ENCODE results near the gene KAZN. TPM values are rescaled to one million over a fixed set of nuclear protein-coding genes. Genes with fewer than 3 reads are reported as not detected.

The KAZN gene
- total and polyA plus RNA-seq, 2 experiments from 2014 or later, result 7.9 to 15.6 TPM

GRCh38 chr1:14725238-14725637, 126.8 kb downstream of the KAZN start:
- no peaks in the 10 kb centered on the region for H3K27me3 ChIP-seq
- H2AFZ ChIP-seq, result no peak overlapping the region
- no peak overlapping the region for H3K4me3 ChIP-seq
- no peaks in the 10 kb centered on the region for H4K20me1 ChIP-seq (ENCODE audit: insufficient read depth, poor library complexity, severe bottlenecking)
- H3K36me3 ChIP-seq (replicated peaks; ENCODE audit: insufficient read depth, low read depth), result no peaks in the 10 kb centered on the region
- no peaks in the 10 kb centered on the region for H3K79me2 ChIP-seq
- H3K4me1 ChIP-seq (ENCODE audit: insufficient read depth), result no peaks in the 10 kb centered on the region
- no peak overlapping the region for H3K27ac ChIP-seq
- no peaks in the 10 kb centered on the region for H3K9me2 ChIP-seq (replicated peaks; ENCODE audit: insufficient read depth)
- no peak for TF ChIP-seq EZH2 (IDR thresholded peaks at IDR 0.05; ENCODE audit: borderline replicate concordance)
- TF ChIP-seq CTCF (IDR thresholded peaks at IDR 0.05; ENCODE audit: poor library complexity), result no peak
- TF ChIP-seq EZH2phosphoT487 (IDR thresholded peaks at IDR 0.05; ENCODE audit: low read depth, severe bottlenecking, unreplicated experiment), result no peak
- H3K9me3 ChIP-seq (ENCODE audit: low read depth), result no peaks in the 10 kb centered on the region
- 100% methylated on average over 1 of the region's 1 CpG for WGBS (ENCODE audit: low lambda C conversion rate, missing lambda C conversion rate)
- no peak for DNase-seq (ENCODE audit: low spot score)
- no peak overlapping the region for H3K4me2 ChIP-seq

- Histone ChIP-seq H2AFZ (no peak overlapping the region), H3K79me2 (no peaks in the 10 kb centered on the region), H3K4me2 (no peak overlapping the region), H3K9me3 (ENCODE audit: low read depth) (no peaks in the 10 kb centered on the region), H4K20me1 (ENCODE audit: insufficient read depth, poor library complexity, severe bottlenecking) (no peaks in the 10 kb centered on the region), H3K4me1 (ENCODE audit: insufficient read depth) (no peaks in the 10 kb centered on the region), H3K27me3 (no peaks in the 10 kb centered on the region), H3K27ac (no peak overlapping the region), H3K4me3 (no peak overlapping the region), H3K9me2 (replicated peaks; ENCODE audit: insufficient read depth) (no peaks in the 10 kb centered on the region), H3K36me3 (replicated peaks; ENCODE audit: insufficient read depth, low read depth) (no peaks in the 10 kb centered on the region)
- DNase-seq (ENCODE audit: low spot score), result no peak
- 51% methylated on average over 2 of the region's 2 CpGs for WGBS (ENCODE audit: low lambda C conversion rate, missing lambda C conversion rate)
- TF ChIP-seq CTCF (IDR thresholded peaks at IDR 0.05; ENCODE audit: poor library complexity) (no peak), EZH2phosphoT487 (IDR thresholded peaks at IDR 0.05; ENCODE audit: low read depth, severe bottlenecking, unreplicated experiment) (no peak), EZH2 (IDR thresholded peaks at IDR 0.05; ENCODE audit: borderline replicate concordance) (no peak)
Observed at GRCh38 chr1:14725695-14726094, 127.2 kb downstream of the KAZN start.

- Histone ChIP-seq H2AFZ (no peak overlapping the region), H3K9me3 (ENCODE audit: low read depth) (no peaks in the 10 kb centered on the region), H3K79me2 (no peaks in the 10 kb centered on the region), H3K4me3 (no peak overlapping the region), H3K4me1 (ENCODE audit: insufficient read depth) (no peaks in the 10 kb centered on the region), H3K4me2 (no peak overlapping the region), H4K20me1 (ENCODE audit: insufficient read depth, poor library complexity, severe bottlenecking) (no peaks in the 10 kb centered on the region), H3K27me3 (no peaks in the 10 kb centered on the region), H3K36me3 (replicated peaks; ENCODE audit: insufficient read depth, low read depth) (no peaks in the 10 kb centered on the region), H3K9me2 (replicated peaks; ENCODE audit: insufficient read depth) (no peaks in the 10 kb centered on the region), H3K27ac (no peak overlapping the region)
- DNase-seq (ENCODE audit: low spot score), result no peak
- 68% methylated on average over 6 of the region's 6 CpGs for WGBS (ENCODE audit: low lambda C conversion rate, missing lambda C conversion rate)
- TF ChIP-seq CTCF (IDR thresholded peaks at IDR 0.05; ENCODE audit: poor library complexity) (no peak), EZH2phosphoT487 (IDR thresholded peaks at IDR 0.05; ENCODE audit: low read depth, severe bottlenecking, unreplicated experiment) (no peak), EZH2 (IDR thresholded peaks at IDR 0.05; ENCODE audit: borderline replicate concordance) (no peak)
Observed at GRCh38 chr1:14726606-14727005, 128.1 kb downstream of the KAZN start.

GRCh38 chr1:14728516-14728915, 130.0 kb downstream of the KAZN start:
- 66% methylated on average over 7 of the region's 7 CpGs for WGBS (ENCODE audit: low lambda C conversion rate, missing lambda C conversion rate)
- H3K4me1 ChIP-seq (ENCODE audit: insufficient read depth), result peaks cover 9% of the 10 kb centered on the region

More at GRCh38 chr1:14728516-14728915, 130.0 kb downstream of the KAZN start:
- Histone ChIP-seq H3K9me2 (replicated peaks; ENCODE audit: insufficient read depth) (no peaks in the 10 kb centered on the region), H3K27ac (no peak overlapping the region), H3K36me3 (replicated peaks; ENCODE audit: insufficient read depth, low read depth) (no peaks in the 10 kb centered on the region), H4K20me1 (ENCODE audit: insufficient read depth, poor library complexity, severe bottlenecking) (no peaks in the 10 kb centered on the region), H3K4me3 (no peak overlapping the region), H3K79me2 (no peaks in the 10 kb centered on the region), H3K4me2 (no peak overlapping the region), H3K9me3 (ENCODE audit: low read depth) (no peaks in the 10 kb centered on the region), H2AFZ (no peak overlapping the region), H3K27me3 (no peaks in the 10 kb centered on the region)
- no peak for DNase-seq (ENCODE audit: low spot score)
- TF ChIP-seq EZH2 (IDR thresholded peaks at IDR 0.05; ENCODE audit: borderline replicate concordance) (no peak), EZH2phosphoT487 (IDR thresholded peaks at IDR 0.05; ENCODE audit: low read depth, severe bottlenecking, unreplicated experiment) (no peak), CTCF (IDR thresholded peaks at IDR 0.05; ENCODE audit: poor library complexity) (no peak)
